ENCODE results near the gene AKAIN1. TPM values are rescaled to one million over a fixed set of nuclear protein-coding genes. Genes with fewer than 3 reads are reported as not detected.

Gene AKAIN1
- total RNA-seq, 1 donor from 2014 or later = not detected

- DNase-seq (ENCODE audit: low spot score) = no peak
These were observed 103.2 kb downstream of the AKAIN1 start for GRCh38 chr18:5093902-5094301.

Other genes starting within 250 kb of the AKAIN1 start
- gene ZBTB14, start 98.5 kb upstream of the AKAIN1 start, total RNA-seq = 17.2 TPM

Data from ureter (tissue), 1 donor.